Neutrophil (primary cell): ENCODE measurements around the gene C2CD4B.

ENCODE experiments used
- H3K27ac ChIP-seq: fragments of 200-600 bp; sonication (generic); 2 replicates; pipeline ENCODE4 v1.5.1; 2016; ENCODE audit warnings: mild to moderate bottlenecking, moderate library complexity
- H3K27me3 ChIP-seq: fragments of 200-600 bp; sonication (generic); 2 replicates; pipeline ENCODE4 v1.6.0; 2016; ENCODE audit warnings: mild to moderate bottlenecking
- H3K36me3 ChIP-seq: fragments of 200-600 bp; sonication (generic); 2 replicates; pipeline ENCODE4 v1.5.1; 2017
- H3K4me1 ChIP-seq, 2 experiments: fragments of 200-600 bp in 1 of 2; sonication (generic) in 1 of 2; 1 replicate in 1 of 2; 2 replicates in 1 of 2; pipeline versions ENCODE4 v1.5.1 to v1.6.1; 2013 to 2016; ENCODE audit warnings: low read depth in 1 of 2, low read length in 1 of 2, mild to moderate bottlenecking in 1 of 2, moderate library complexity in 1 of 2; ENCODE audit not compliant: control insufficient read depth in 1 of 2, insufficient read depth in 1 of 2
- H3K4me3 ChIP-seq, 2 experiments: fragments of 200-600 bp in 1 of 2; sonication (generic) in 1 of 2; 1 replicate in 1 of 2; 2 replicates in 1 of 2; pipeline ENCODE4 v1.5.1; 2013 to 2016; ENCODE audit warnings: low read depth in 1 of 2, low read length in 1 of 2, mild to moderate bottlenecking in 1 of 2, moderate library complexity in 1 of 2
- H3K9me3 ChIP-seq: fragments of 200-600 bp; sonication (generic); 2 replicates; pipeline ENCODE4 v1.5.1; 2016
- TF ChIP-seq, protein P1 (sequence below): fragments of 200-600 bp; sonication (generic); IDR thresholded peaks from 2 replicates; pipeline ENCODE4 v1.5.1; 2016; ENCODE audit warnings: antibody characterized with exemption

C2CD4B gene

DNA sequence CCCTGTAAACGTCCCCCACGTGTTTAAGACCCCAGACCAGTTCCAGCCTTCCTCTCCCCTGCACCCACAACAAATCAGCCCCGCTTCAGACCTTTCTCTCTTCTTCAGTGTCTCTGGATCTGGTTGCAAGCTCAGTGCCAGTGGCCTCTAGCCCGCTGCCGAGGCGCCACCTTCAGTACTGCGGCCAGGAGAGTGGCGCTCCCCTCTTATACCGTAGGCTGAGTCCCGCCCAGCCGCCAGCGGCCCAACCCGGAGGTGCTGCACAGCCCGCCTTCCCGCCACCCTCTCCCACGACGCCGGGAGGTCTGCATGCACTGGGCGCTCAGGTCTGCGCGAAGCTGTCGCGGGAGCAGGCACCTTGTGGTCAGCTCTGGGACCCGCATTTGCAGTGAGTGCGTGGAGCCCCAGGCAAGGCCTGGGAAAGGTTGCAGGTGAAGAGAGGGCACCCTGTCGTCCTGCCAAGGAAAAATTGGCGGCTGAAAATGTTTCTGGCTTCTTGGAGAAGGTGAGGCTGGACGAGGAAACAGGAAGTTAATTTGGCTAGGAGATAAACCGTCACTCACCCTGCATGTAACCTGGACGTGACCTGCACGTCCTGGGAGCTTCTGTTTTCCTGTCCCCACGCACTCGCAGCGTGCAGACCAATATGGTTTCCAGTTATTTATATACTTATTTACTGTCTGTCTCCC, at the start of gene C2CD4B:
Gene C2CD4B (minus strand): TSS at position 182 of the 689 bp plus-strand sequence. CDS start 301 bp downstream, outside the sequence.
- peaks cover 66% of the 10 kb centered on the region for H3K27me3 ChIP-seq
- H3K27ac ChIP-seq = no peak within 1 kb of the TSS
- H3K4me1 ChIP-seq = peaks cover 28 to 36% of the 10 kb centered on the region in 2 experiments
- no peaks in the 10 kb centered on the region for H3K36me3 ChIP-seq
- H3K9me3 ChIP-seq = no peaks in the 10 kb centered on the region
- peak within 1 kb of the TSS; percentile 57 to 62 for H3K4me3 ChIP-seq
- TF ChIP-seq, protein P1, sequence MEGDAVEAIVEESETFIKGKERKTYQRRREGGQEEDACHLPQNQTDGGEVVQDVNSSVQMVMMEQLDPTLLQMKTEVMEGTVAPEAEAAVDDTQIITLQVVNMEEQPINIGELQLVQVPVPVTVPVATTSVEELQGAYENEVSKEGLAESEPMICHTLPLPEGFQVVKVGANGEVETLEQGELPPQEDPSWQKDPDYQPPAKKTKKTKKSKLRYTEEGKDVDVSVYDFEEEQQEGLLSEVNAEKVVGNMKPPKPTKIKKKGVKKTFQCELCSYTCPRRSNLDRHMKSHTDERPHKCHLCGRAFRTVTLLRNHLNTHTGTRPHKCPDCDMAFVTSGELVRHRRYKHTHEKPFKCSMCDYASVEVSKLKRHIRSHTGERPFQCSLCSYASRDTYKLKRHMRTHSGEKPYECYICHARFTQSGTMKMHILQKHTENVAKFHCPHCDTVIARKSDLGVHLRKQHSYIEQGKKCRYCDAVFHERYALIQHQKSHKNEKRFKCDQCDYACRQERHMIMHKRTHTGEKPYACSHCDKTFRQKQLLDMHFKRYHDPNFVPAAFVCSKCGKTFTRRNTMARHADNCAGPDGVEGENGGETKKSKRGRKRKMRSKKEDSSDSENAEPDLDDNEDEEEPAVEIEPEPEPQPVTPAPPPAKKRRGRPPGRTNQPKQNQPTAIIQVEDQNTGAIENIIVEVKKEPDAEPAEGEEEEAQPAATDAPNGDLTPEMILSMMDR = no peak

GRCh38 chr15:62212741-62213140, 47.7 kb upstream of the C2CD4B start:
- Histone ChIP-seq H3K4me1 (no peaks in the 10 kb centered on the region), H3K36me3 (no peaks in the 10 kb centered on the region), H3K27ac (no peak overlapping the region), H3K27me3 (no peaks in the 10 kb centered on the region), H3K4me3 (no peak overlapping the region), H3K9me3 (peaks cover under 1% of the 10 kb centered on the region)
- TF ChIP-seq, protein P1 = no peak

DNA sequence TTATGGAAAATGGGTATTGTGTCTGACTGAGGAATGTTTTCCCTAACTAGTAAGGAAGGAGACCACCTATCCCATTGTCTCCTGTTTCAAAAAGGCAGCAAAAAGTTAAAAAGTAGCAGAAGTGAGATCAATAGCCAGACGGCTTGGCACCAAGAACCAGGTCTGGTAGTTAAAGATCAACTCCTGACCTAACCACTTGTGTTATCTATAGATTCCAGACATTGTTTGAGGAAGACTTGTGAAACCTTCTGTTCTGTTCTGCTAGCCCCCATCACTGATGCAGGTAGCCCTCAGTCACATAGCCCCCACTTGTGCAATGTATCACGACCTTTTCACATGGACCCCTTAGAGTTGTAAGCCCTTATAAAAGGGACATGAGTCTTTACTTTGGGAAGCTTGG, 46.3 kb upstream of the C2CD4B start:
- Histone ChIP-seq H3K36me3 (no peaks in the 10 kb centered on the region), H3K4me1 (no peaks in the 10 kb centered on the region), H3K9me3 (peaks cover 5% of the 10 kb centered on the region), H3K27ac (no peak overlapping the region), H3K4me3 (no peak overlapping the region), H3K27me3 (no peaks in the 10 kb centered on the region)
- TF ChIP-seq, protein P1 = no peak

DNA sequence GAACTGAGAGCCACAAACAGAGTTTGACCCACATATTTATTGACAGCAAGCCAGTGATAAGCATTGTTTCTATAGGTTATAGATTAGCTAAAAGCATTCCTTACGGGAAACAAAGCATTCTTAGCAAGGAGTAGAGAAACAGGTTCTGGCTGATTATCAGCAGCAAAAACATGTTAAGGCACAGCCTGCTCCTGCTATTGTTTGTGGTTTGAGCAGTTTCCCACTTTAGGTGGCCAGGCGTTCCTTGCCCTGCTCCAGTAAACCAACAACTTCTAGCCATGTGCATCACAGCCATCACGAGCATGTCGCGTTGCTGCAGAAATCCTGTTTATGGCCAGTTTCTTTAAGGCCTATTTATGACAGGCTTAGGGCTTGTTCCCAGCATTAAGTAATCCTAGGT, 44.7 kb upstream of the C2CD4B start:
- Histone ChIP-seq H3K9me3 (peaks cover 5% of the 10 kb centered on the region), H3K4me1 (no peaks in the 10 kb centered on the region), H3K36me3 (no peaks in the 10 kb centered on the region), H3K4me3 (no peak overlapping the region), H3K27me3 (no peaks in the 10 kb centered on the region), H3K27ac (no peak overlapping the region)
- TF ChIP-seq, protein P1 = no peak

GRCh38 chr15:62209322-62209721, 44.2 kb upstream of the C2CD4B start:
- no peaks in the 10 kb centered on the region for H3K27me3 ChIP-seq
- no peak overlapping the region for H3K4me3 ChIP-seq
- no peaks in the 10 kb centered on the region for H3K4me1 ChIP-seq
- H3K36me3 ChIP-seq = no peaks in the 10 kb centered on the region
- H3K27ac ChIP-seq = no peak overlapping the region
- TF ChIP-seq, protein P1 = no peak
- peaks cover 5% of the 10 kb centered on the region for H3K9me3 ChIP-seq
